A549 (cell line): ENCODE results near the gene LRRC4.

Experiments used
- CEBPB ChIP-seq, 2 experiments: fragments of >200 bp in 1 of 2; sonication (Bioruptor Twin) in 1 of 2; formaldehyde crosslinking in 1 of 2; IDR thresholded peaks; 2 replicates each; pipeline ENCODE4 v1.6.1; 2012 to 2016
- CTCF ChIP-seq: fragments of >200 bp; sonication (Bioruptor Twin); formaldehyde crosslinking; IDR thresholded peaks from 3 replicates; pipeline ENCODE4 v1.5.1; 2016
- EHMT2 ChIP-seq: fragments of 200-600 bp; sonication (generic); IDR thresholded peaks from 2 replicates; pipeline ENCODE4 v1.6.1; 2016; ENCODE audit warnings: antibody characterized with exemption, low read depth, mild to moderate bottlenecking, moderate library complexity
- ELK1 ChIP-seq: fragments of 150-350 bp; IDR thresholded peaks from 2 replicates; pipeline ENCODE4 v1.6.1; 2014; ENCODE audit warnings: low read depth, mild to moderate bottlenecking, low read length
- EP300 ChIP-seq, 2 experiments: fragments of >200 bp; sonication (Bioruptor Twin); formaldehyde crosslinking; IDR thresholded peaks; 2 replicates in 1 of 2; 3 replicates in 1 of 2; pipeline ENCODE4 v1.6.1; 2016 to 2017
- KDM1A ChIP-seq: fragments of 200-600 bp; sonication (generic); IDR thresholded peaks from 2 replicates; pipeline ENCODE4 v1.6.1; 2016; ENCODE audit warnings: low read depth, mild to moderate bottlenecking
- MAFK ChIP-seq: fragments of 450-650 bp; IDR thresholded peaks from 2 replicates; pipeline ENCODE4 v1.6.1; 2014; ENCODE audit not compliant: partially characterized antibody
- MAX ChIP-seq: IDR thresholded peaks from 2 replicates; pipeline ENCODE4 v1.6.1; 2012
- PBX3 ChIP-seq: IDR thresholded peaks from 2 replicates; pipeline ENCODE4 v1.6.1; 2012
- POLR2A ChIP-seq: IDR thresholded peaks from 2 replicates; pipeline ENCODE4 v1.6.1; 2012; ENCODE audit warnings: mild to moderate bottlenecking, low read length
- RAD21 ChIP-seq, 2 experiments: fragments of >200 bp in 1 of 2; sonication (Bioruptor Twin) in 1 of 2; formaldehyde crosslinking in 1 of 2; IDR thresholded peaks in 1 of 2; conservative IDR thresholded peaks in 1 of 2; 2 replicates in 1 of 2; 3 replicates in 1 of 2; pipeline ENCODE4 v1.6.1; 2012 to 2018; ENCODE audit warnings: inconsistent platforms in 1 of 2
- REST ChIP-seq: fragments of 200-600 bp; sonication (generic); IDR thresholded peaks from 2 replicates; pipeline ENCODE4 v1.6.1; 2016; ENCODE audit warnings: antibody characterized with exemption, mild to moderate bottlenecking, moderate library complexity

GRCh38 chr7:128045158-128045557 is 13.9 kb upstream of the LRRC4 start:
- TF ChIP-seq MAX (no peak), CEBPB (IDR thresholded peaks at IDR 0.05) (no peak), KDM1A (no peak), CTCF (no peak), RAD21 (conservative IDR thresholded peaks at IDR 0.05 in 1 of 2, IDR thresholded peaks at IDR 0.05 in 1 of 2) (no peak), EHMT2 (no peak), ELK1 (no peak), POLR2A (no peak), MAFK (no peak), REST (no peak), PBX3 (no peak), EP300 (IDR thresholded peaks at IDR 0.05) (no peak)
